ENCODE data around the gene ATP6V1D.

Gene ATP6V1D

DNA sequence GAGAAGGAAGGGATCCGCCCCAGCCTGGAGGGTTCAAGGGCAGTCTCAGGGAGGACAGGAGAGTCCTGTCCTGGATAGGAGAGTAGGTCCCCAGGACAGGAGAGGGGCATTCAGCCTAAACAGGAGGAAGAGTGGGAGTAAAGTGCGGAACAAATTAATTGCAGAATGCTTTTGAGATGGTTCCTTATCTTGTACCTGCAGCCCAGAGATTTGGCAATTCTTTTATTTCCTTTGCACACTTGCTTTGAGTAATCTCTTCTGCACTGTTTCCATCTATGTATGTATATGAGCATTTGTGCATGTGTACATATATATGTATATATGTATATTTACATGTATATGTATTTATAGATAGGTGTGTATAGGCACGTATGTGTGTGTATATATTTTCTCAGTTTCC is 29.7 kb upstream of the ATP6V1D start:
- Histone ChIP-seq H3K36me3 (replicated peaks) (peaks cover 21% of the 10 kb centered on the region), H3K9me3 (no peaks in the 10 kb centered on the region), H3K27me3 (ENCODE audit: low read depth) (no peaks in the 10 kb centered on the region), H3K4me1 (no peaks in the 10 kb centered on the region), H3K4me3 (no peak overlapping the region)
- no peak for DNase-seq (ENCODE audit: low spot score in 2 of 2)
- in situ Hi-C loops (cut with MboI; ENCODE audit: low sequenced_read_pairs): no loop called here

GRCh38 chr14:67387195-67387594 is 27.6 kb upstream of the ATP6V1D start:
- no peaks in the 10 kb centered on the region for H3K27me3 ChIP-seq (ENCODE audit: low read depth)
- no peak for DNase-seq (ENCODE audit: low spot score in 2 of 2)
- in situ Hi-C loops (cut with MboI; ENCODE audit: low sequenced_read_pairs): no loop called here
- no peaks in the 10 kb centered on the region for H3K9me3 ChIP-seq
- H3K4me1 ChIP-seq: no peaks in the 10 kb centered on the region
- H3K4me3 ChIP-seq: no peak overlapping the region
- H3K36me3 ChIP-seq (replicated peaks): peaks cover 38% of the 10 kb centered on the region

GRCh38 chr14:67385618-67386017 is 26.0 kb upstream of the ATP6V1D start:
- Histone ChIP-seq H3K27me3 (ENCODE audit: low read depth) (no peaks in the 10 kb centered on the region), H3K4me3 (no peak overlapping the region), H3K9me3 (no peaks in the 10 kb centered on the region), H3K4me1 (no peaks in the 10 kb centered on the region), H3K36me3 (replicated peaks) (peaks cover 54% of the 10 kb centered on the region)
- no peak for DNase-seq (ENCODE audit: low spot score in 2 of 2)
- in situ Hi-C loops (cut with MboI; ENCODE audit: low sequenced_read_pairs): no loop called here

DNA sequence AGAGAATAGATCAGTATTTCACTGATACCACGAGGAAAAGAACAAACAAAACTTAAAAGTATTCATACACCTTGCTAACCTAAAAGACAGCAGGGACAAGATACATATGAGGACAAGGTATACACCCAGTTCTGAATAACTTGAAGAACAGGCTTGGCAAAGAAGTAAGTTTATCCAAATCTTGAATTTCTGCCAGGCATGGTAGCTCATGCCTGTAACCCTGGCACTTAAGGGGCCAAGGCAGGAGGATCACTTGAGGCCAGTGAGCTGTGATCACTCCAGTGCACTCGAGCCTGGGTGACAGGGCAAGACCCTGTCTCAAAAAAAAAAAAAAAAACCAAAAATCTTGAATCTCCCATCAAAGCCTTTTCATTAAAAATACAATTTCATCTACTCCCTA is 25.5 kb upstream of the ATP6V1D start:
- Histone ChIP-seq H3K4me1 (no peaks in the 10 kb centered on the region), H3K4me3 (no peak overlapping the region), H3K27me3 (ENCODE audit: low read depth) (no peaks in the 10 kb centered on the region), H3K9me3 (no peaks in the 10 kb centered on the region), H3K36me3 (replicated peaks) (peaks cover 59% of the 10 kb centered on the region)
- in situ Hi-C loops (cut with MboI; ENCODE audit: low sequenced_read_pairs): no loop called here
- DNase-seq (ENCODE audit: low spot score in 2 of 2): no peak

DNA sequence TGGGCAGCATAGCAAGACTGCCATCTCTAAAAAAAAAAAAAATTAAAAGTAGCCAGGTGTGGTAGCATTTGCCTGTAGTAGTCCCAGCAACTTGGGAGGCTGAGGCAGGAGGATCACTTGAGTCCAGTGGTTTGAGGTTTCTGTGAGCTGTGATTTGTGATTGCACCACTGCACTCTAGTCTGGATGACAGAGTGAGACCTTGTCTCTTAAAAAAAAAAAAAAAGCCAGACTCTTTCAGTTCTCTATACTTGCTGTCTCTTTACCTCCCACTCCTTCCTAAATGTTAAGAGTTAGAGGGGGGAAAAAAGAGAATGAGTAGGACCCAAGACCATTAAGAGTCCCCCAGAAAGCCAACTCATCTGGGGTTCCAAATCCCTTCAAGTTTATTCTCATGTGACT is 18.3 kb upstream of the ATP6V1D start:
- peaks cover 86% of the 10 kb centered on the region for H3K36me3 ChIP-seq (replicated peaks)

GRCh38 chr14:67373347-67373746 is 13.7 kb upstream of the ATP6V1D start:
- no peak for DNase-seq (ENCODE audit: low spot score in 2 of 2)
- H3K4me3 ChIP-seq: no peak overlapping the region
- no peaks in the 10 kb centered on the region; the same call in none of the 2 replicates for H3K4me1 ChIP-seq
- no peaks in the 10 kb centered on the region for H3K9me3 ChIP-seq
- no peaks in the 10 kb centered on the region for H3K27me3 ChIP-seq (ENCODE audit: low read depth)
- in situ Hi-C loops (cut with MboI; ENCODE audit: low sequenced_read_pairs): no loop called here
- peaks cover 85% of the 10 kb centered on the region for H3K36me3 ChIP-seq (replicated peaks)

More for the DNA sequence above, 18.3 kb upstream of the ATP6V1D start:
- Histone ChIP-seq H3K9me3 (no peaks in the 10 kb centered on the region), H3K27me3 (ENCODE audit: low read depth) (no peaks in the 10 kb centered on the region), H3K4me1 (no peaks in the 10 kb centered on the region), H3K4me3 (no peak overlapping the region)
- in situ Hi-C loops (cut with MboI; ENCODE audit: low sequenced_read_pairs): no loop called here
- no peak for DNase-seq (ENCODE audit: low spot score in 2 of 2)

GRCh38 chr14:67372833-67373232 is 13.2 kb upstream of the ATP6V1D start:
- Histone ChIP-seq H3K9me3 (no peaks in the 10 kb centered on the region), H3K27me3 (ENCODE audit: low read depth) (no peaks in the 10 kb centered on the region), H3K4me1 (no peaks in the 10 kb centered on the region; the same call in none of the 2 replicates), H3K4me3 (no peak overlapping the region), H3K36me3 (replicated peaks) (peaks cover 87% of the 10 kb centered on the region)
- no peak for DNase-seq (ENCODE audit: low spot score in 2 of 2)
- in situ Hi-C loops (cut with MboI; ENCODE audit: low sequenced_read_pairs): no loop called here

- DNase-seq (ENCODE audit: low spot score in 2 of 2): peak in 1 of 2 experiments; percentile 45
- Histone ChIP-seq H3K4me3 (no peak overlapping the region), H3K27me3 (ENCODE audit: low read depth) (no peaks in the 10 kb centered on the region), H3K9me3 (no peaks in the 10 kb centered on the region), H3K4me1 (no peaks in the 10 kb centered on the region; the same call in none of the 2 replicates), H3K36me3 (replicated peaks) (peaks cover 88% of the 10 kb centered on the region)
- in situ Hi-C loops (cut with MboI; ENCODE audit: low sequenced_read_pairs): no loop called here
Measured at GRCh38 chr14:67371247-67372148, 11.9 kb upstream of the ATP6V1D start.

DNA sequence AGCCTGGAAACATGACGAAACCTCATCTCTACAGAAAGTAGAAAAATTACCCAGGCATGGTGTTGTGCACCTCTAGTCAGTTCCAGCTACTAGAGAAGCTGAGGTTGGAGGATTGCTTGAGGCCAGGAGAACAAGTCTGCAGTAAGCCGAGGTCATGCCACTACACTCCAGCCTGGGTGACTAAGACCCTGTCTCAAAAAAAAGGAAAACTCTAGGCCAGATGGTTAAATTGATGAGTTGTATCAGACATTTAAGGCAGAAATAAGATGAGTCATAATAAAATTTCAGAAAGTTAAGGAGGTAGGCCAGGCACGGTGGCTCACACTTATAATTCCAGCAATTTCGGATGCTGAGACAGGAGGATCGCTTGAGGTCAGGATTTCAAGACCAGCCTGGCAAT is 11.2 kb upstream of the ATP6V1D start:
- no peak overlapping the region for H3K4me3 ChIP-seq
- no peaks in the 10 kb centered on the region for H3K27me3 ChIP-seq (ENCODE audit: low read depth)
- H3K9me3 ChIP-seq: no peaks in the 10 kb centered on the region
- no peak for DNase-seq (ENCODE audit: low spot score in 2 of 2)
- peaks cover 88% of the 10 kb centered on the region for H3K36me3 ChIP-seq (replicated peaks)
- in situ Hi-C loops (cut with MboI; ENCODE audit: low sequenced_read_pairs): no loop called here
- no peaks in the 10 kb centered on the region; the same call in none of the 2 replicates for H3K4me1 ChIP-seq

DNA sequence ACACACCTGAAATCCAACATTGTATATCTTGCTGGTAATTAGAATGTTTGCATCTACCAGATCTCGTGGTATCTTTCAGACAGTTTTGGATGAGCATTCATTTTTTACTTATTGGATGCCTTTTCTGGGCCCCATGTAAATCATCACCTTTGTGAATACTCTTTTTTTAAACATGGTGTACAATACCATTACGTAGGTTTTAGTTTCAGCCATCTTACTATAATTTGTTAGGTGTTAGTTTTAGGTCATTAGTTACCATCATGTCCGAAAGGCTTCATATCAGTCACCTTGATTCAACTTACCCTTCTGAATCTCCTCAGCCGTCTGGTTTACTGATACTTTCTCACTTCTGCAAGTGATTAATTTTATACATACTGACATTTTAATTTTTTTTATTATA is 5.9 kb upstream of the ATP6V1D start:
- H3K9me3 ChIP-seq: no peaks in the 10 kb centered on the region
- H3K27me3 ChIP-seq (ENCODE audit: low read depth): no peaks in the 10 kb centered on the region
- no peak overlapping the region for H3K4me3 ChIP-seq
- DNase-seq (ENCODE audit: low spot score in 2 of 2): no peak
- peaks cover 22% of the 10 kb centered on the region for H3K4me1 ChIP-seq
- H3K36me3 ChIP-seq (replicated peaks): peaks cover 74% of the 10 kb centered on the region
- in situ Hi-C loops (cut with MboI; ENCODE audit: low sequenced_read_pairs): no loop called here

- in situ Hi-C loops (cut with MboI; ENCODE audit: low sequenced_read_pairs): no loop called here
- Histone ChIP-seq H3K4me3 (peak overlapping the region; percentile 67), H3K4me1 (peaks cover 31% of the 10 kb centered on the region)
Measured at GRCh38 chr14:67360470-67361206, 1.0 kb upstream of the ATP6V1D start.

GRCh38 chr14:67358924-67359774 is 455 bp downstream of the ATP6V1D start:
- Histone ChIP-seq H3K4me1 (peaks cover 31% of the 10 kb centered on the region), H3K27me3 (ENCODE audit: low read depth) (no peaks in the 10 kb centered on the region), H3K4me3 (peak overlapping the region; percentile 67), H3K9me3 (no peaks in the 10 kb centered on the region), H3K36me3 (replicated peaks) (peaks cover 14% of the 10 kb centered on the region)
- in situ Hi-C loops (cut with MboI; ENCODE audit: low sequenced_read_pairs): no loop called here
- DNase-seq (ENCODE audit: low spot score in 2 of 2): peak in 1 of 2 experiments; percentile 34

More at GRCh38 chr14:67360470-67361206, 1.0 kb upstream of the ATP6V1D start:
- no peaks in the 10 kb centered on the region for H3K9me3 ChIP-seq
- H3K27me3 ChIP-seq (ENCODE audit: low read depth): no peaks in the 10 kb centered on the region
- no peak for DNase-seq (ENCODE audit: low spot score in 2 of 2)
- peaks cover 27% of the 10 kb centered on the region for H3K36me3 ChIP-seq (replicated peaks)

- H3K27me3 ChIP-seq (ENCODE audit: low read depth): no peaks in the 10 kb centered on the region
- in situ Hi-C loops (cut with MboI; ENCODE audit: low sequenced_read_pairs): no loop called here
- peaks cover 10% of the 10 kb centered on the region for H3K36me3 ChIP-seq (replicated peaks)
- no peaks in the 10 kb centered on the region for H3K9me3 ChIP-seq
- H3K4me1 ChIP-seq: peaks cover 24% of the 10 kb centered on the region
- H3K4me3 ChIP-seq: no peak overlapping the region
- no peak for DNase-seq (ENCODE audit: low spot score in 2 of 2)
Measured at GRCh38 chr14:67357969-67358354, 1.6 kb downstream of the ATP6V1D start.

Data from HAP-1 (cell line).